ENCODE data around the gene SYNE3. TPM values are rescaled to one million over a fixed set of nuclear protein-coding genes. Genes with fewer than 3 reads are reported as not detected.

SYNE3 gene
- total RNA-seq, 1 donor from 2014 or later = 105 TPM

DNA sequence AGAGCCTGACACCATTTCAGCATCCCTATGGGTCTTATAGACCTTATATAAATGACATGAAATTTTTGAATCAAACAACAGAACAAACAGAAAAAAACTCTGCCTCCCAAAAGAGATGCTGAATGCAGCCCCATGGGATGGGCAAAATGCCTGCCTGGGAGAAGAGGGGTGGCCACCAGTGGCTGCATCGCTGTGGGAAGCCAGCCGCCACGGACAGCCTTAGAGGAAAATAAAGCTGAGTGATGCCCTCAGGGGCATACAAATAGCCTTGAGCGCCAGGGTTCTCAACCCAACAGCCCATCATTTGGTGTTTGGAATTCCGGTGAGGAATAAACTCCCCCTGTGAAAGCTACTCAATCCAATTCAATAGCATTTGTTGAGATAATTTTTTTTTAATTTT, 22.9 kb downstream of the SYNE3 start:
- DNase-seq (ENCODE audit: extremely low spot score, unreplicated experiment) = no peak
- Mint-ChIP-seq H3K4me1 (ENCODE audit: unreplicated experiment) (peaks cover 83% of the 10 kb centered on the region), H3K27ac (ENCODE audit: unreplicated experiment) (peak overlapping the region; percentile 61), H3K9me3 (ENCODE audit: unreplicated experiment) (peaks cover 6% of the 10 kb centered on the region), H3K36me3 (ENCODE audit: unreplicated experiment) (peaks cover 24% of the 10 kb centered on the region), H3K4me3 (ENCODE audit: unreplicated experiment) (no peak overlapping the region), H3K27me3 (ENCODE audit: unreplicated experiment) (no peaks in the 10 kb centered on the region)
- TF ChIP-seq CTCF (IDR thresholded peaks at IDR 0.05) = no peak

DNA sequence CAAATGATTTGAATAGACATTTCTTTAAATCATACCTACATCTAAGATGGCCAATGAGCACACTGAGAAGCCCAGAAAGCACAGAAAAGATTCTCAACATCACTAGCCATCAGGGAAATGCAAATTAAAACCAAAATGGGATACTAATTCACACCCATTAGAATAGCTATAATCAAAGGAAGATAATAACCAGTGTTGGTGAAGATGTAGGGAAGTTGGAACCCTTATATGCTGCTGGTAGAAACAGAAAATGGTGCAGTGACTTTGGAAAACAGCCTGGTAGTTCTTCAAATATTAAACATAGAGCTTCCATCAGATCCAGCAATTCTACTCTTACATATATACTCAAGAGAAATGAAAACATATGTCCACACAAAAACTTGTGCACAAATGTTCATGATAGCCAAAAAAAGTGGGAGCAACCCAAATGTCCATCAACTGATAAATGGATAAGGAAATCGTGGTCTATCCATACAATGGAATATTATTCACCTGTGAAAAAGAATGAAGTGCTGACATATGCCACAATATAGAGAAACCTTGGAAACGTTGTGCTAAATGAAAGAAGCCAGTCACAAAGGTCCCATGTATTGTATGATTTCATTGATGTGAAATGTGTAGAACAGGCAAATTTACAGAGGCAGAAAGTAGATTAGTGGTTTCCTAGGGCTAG, 24.4 kb downstream of the SYNE3 start:
- Mint-ChIP-seq H3K27ac (ENCODE audit: unreplicated experiment) (no peak overlapping the region), H3K4me3 (ENCODE audit: unreplicated experiment) (no peak overlapping the region), H3K27me3 (ENCODE audit: unreplicated experiment) (no peaks in the 10 kb centered on the region), H3K9me3 (ENCODE audit: unreplicated experiment) (peaks cover 6% of the 10 kb centered on the region), H3K4me1 (ENCODE audit: unreplicated experiment) (peaks cover 85% of the 10 kb centered on the region), H3K36me3 (ENCODE audit: unreplicated experiment) (peaks cover 31% of the 10 kb centered on the region)
- no peak for DNase-seq (ENCODE audit: extremely low spot score, unreplicated experiment)
- TF ChIP-seq CTCF (IDR thresholded peaks at IDR 0.05) = no peak

DNA sequence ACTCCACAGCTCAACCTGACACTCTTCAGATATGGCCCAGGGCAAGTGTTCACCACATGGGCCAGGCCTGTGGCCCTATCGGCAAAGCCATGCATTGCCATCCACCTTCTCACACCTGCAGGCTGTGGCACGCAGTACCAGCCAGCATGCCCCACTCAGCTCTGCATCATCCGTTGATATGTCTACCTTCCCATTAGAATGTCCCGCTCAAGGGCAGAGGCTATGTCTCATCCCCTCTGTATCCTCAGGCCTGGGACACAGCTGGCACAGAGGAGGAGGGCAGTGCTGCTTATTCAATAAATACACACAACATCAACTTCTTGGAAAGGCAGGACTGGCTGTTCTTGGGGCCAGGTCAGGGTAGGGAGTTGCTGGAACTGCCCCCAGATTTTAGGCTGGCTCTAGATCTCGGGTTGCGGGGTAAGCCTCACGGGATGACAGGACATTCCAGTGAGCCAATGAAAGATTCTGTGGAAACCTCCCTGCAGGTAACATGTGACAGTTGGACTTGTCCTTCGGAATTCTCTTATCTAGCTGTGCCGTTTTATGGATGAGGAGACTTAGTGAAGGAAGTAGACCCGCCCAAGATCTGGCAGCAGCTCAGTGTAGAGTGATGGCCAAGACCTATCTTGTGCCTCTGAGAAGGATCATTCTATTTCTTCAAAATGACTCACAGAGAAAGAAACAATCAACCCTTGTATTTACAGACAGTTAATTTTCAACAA, 25.6 kb downstream of the SYNE3 start:
- Mint-ChIP-seq H3K4me1 (ENCODE audit: unreplicated experiment) (peaks cover 85% of the 10 kb centered on the region), H3K9me3 (ENCODE audit: unreplicated experiment) (peaks cover 6% of the 10 kb centered on the region), H3K36me3 (ENCODE audit: unreplicated experiment) (peaks cover 34% of the 10 kb centered on the region), H3K27me3 (ENCODE audit: unreplicated experiment) (no peaks in the 10 kb centered on the region), H3K4me3 (ENCODE audit: unreplicated experiment) (no peak overlapping the region), H3K27ac (ENCODE audit: unreplicated experiment) (peak overlapping the region; percentile 47)
- TF ChIP-seq CTCF (IDR thresholded peaks at IDR 0.05) = no peak
- DNase-seq (ENCODE audit: extremely low spot score, unreplicated experiment) = no peak

DNA sequence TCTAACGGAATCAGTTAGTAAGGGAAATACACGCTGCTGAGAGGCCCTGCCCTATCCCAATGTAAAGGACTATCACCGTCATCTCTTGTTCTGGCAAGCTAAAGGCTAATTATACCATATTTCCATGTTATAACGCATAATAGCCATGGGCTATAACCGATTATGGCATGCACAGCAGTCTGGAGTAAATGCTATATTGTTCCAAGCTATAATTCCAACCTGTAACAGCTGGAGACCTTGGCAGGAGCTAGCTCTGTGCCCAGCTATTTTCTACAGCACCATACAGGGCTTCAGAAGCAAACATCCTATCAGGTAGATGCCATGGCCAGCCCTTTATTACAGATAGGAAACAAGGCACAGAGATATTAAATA, 26.3 kb downstream of the SYNE3 start:
- DNase-seq (ENCODE audit: extremely low spot score, unreplicated experiment) = no peak
- H3K27me3 Mint-ChIP-seq (ENCODE audit: unreplicated experiment) = no peaks in the 10 kb centered on the region
- peaks cover 85% of the 10 kb centered on the region for H3K4me1 Mint-ChIP-seq (ENCODE audit: unreplicated experiment)
- peaks cover 6% of the 10 kb centered on the region for H3K9me3 Mint-ChIP-seq (ENCODE audit: unreplicated experiment)
- peak overlapping the region; percentile 92 for H3K27ac Mint-ChIP-seq (ENCODE audit: unreplicated experiment)
- no peak overlapping the region for H3K4me3 Mint-ChIP-seq (ENCODE audit: unreplicated experiment)
- no peak for TF ChIP-seq CTCF (IDR thresholded peaks at IDR 0.05)
- H3K36me3 Mint-ChIP-seq (ENCODE audit: unreplicated experiment) = peaks cover 39% of the 10 kb centered on the region

Measured in osteocyte (in vitro differentiated cells).